HL-60 (cell line): ENCODE measurements around the gene EGFR.

Experiments used
- CTCF ChIP-seq: IDR thresholded peaks from one replicate; pipeline ENCODE4 v1.5.1; 2011; ENCODE audit warnings: low read length, control low read depth, inconsistent platforms; ENCODE audit not compliant: insufficient read depth
- GABPA ChIP-seq: IDR thresholded peaks from 2 replicates; pipeline ENCODE4 v1.6.1; 2012; ENCODE audit warnings: low read depth
- POLR2AphosphoS5 ChIP-seq: IDR thresholded peaks from 2 replicates; pipeline ENCODE4 v1.6.1; 2012; ENCODE audit warnings: low read depth
- TF ChIP-seq, protein P1 (sequence below): IDR thresholded peaks from 2 replicates; pipeline ENCODE4 v1.6.1; 2012; ENCODE audit warnings: low read depth; ENCODE audit not compliant: insufficient replicate concordance

DNA sequence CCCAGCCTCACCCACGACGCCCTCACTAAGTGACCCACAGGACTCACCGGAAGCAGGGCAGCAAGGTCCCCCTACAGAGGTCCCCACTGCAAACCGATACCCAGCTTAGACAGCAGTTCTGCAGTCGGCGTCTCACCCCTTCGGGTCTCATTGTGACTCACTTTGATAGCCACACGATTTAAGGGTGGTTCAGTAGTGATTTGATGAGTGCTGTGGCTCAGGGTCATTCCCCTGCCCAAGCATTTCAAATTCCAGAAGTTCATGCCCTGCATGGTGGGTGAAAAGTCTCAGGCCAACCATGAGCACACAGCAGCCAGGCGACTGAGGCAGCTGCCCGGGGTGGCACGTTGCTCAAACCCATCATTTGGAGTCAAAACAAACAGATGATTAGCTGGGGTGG is 93.2 kb downstream of the EGFR start:
- TF ChIP-seq CTCF (no peak), GABPA (no peak), POLR2AphosphoS5 (no peak)
- TF ChIP-seq, protein P1, sequence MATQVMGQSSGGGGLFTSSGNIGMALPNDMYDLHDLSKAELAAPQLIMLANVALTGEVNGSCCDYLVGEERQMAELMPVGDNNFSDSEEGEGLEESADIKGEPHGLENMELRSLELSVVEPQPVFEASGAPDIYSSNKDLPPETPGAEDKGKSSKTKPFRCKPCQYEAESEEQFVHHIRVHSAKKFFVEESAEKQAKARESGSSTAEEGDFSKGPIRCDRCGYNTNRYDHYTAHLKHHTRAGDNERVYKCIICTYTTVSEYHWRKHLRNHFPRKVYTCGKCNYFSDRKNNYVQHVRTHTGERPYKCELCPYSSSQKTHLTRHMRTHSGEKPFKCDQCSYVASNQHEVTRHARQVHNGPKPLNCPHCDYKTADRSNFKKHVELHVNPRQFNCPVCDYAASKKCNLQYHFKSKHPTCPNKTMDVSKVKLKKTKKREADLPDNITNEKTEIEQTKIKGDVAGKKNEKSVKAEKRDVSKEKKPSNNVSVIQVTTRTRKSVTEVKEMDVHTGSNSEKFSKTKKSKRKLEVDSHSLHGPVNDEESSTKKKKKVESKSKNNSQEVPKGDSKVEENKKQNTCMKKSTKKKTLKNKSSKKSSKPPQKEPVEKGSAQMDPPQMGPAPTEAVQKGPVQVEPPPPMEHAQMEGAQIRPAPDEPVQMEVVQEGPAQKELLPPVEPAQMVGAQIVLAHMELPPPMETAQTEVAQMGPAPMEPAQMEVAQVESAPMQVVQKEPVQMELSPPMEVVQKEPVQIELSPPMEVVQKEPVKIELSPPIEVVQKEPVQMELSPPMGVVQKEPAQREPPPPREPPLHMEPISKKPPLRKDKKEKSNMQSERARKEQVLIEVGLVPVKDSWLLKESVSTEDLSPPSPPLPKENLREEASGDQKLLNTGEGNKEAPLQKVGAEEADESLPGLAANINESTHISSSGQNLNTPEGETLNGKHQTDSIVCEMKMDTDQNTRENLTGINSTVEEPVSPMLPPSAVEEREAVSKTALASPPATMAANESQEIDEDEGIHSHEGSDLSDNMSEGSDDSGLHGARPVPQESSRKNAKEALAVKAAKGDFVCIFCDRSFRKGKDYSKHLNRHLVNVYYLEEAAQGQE: no peak
